ENCODE measurements around the gene PSMA5.
A peak's percentile ranks its signal among the peaks of the same experiment; 100 is the strongest.

DNA sequence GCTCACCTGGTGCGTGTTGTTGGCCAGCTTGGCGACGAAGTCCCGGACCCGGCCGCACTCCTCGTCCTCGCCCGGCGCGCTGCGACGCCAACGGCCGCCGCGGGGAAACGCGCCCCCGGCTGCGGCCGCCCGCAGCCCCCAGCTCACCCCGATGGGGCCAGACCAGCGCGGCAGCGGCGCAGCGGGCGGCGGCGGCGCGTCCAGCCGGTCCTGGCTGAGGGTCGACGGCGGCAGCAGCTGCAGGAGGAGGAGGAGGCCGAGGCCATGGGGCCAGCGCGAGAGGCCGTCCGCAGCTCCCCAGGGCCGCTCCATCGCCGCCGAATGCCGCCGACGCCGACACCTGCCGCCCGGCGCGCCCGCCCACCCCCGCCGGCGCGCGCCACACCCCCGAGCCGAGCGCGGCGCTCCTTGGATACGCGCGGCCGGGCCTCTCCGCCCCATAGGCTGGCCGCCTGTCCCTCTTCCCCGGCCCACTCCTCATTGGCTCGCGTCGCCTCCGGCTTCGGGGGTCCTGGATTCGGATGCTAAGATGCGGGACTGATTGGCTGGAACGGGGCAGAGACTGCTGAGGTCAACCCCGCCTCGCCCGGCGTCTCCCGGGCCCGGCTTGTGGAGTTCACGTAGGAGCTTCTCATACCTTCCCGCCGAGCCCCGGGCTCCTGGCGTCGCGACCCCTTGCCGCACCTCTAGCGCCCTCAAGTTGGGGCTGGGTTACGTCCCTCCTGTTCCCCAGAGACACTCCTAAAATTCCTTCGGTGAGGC, 28.5 kb downstream of the PSMA5 start, which contains the start of gene SORT1:
- TF ChIP-seq, protein P1, sequence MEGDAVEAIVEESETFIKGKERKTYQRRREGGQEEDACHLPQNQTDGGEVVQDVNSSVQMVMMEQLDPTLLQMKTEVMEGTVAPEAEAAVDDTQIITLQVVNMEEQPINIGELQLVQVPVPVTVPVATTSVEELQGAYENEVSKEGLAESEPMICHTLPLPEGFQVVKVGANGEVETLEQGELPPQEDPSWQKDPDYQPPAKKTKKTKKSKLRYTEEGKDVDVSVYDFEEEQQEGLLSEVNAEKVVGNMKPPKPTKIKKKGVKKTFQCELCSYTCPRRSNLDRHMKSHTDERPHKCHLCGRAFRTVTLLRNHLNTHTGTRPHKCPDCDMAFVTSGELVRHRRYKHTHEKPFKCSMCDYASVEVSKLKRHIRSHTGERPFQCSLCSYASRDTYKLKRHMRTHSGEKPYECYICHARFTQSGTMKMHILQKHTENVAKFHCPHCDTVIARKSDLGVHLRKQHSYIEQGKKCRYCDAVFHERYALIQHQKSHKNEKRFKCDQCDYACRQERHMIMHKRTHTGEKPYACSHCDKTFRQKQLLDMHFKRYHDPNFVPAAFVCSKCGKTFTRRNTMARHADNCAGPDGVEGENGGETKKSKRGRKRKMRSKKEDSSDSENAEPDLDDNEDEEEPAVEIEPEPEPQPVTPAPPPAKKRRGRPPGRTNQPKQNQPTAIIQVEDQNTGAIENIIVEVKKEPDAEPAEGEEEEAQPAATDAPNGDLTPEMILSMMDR (IDR thresholded peaks at IDR 0.05), result peak in 2 of 6 experiments; percentile 22 to 26
- TF ChIP-seq POLR2A (IDR thresholded peaks at IDR 0.05), result peak in 1 of 2 donors; percentile 84

All from Peyer's patch (tissue), 4 donors.